HG03521 (cell line): ENCODE measurements around the gene NODAL.
A peak's percentile ranks its signal among the peaks of the same experiment; 100 is the strongest.

Source experiments
- ATAC-seq: cut with Tn5 transposase; IDR thresholded peaks from one replicate; pipeline ENCODE4 v1.9.1; 2021; ENCODE audit warnings: mild to moderate bottlenecking, moderate library complexity; ENCODE audit not compliant: unreplicated experiment

The NODAL gene

GRCh38 chr10:70433581-70434280, 7.8 kb downstream of the NODAL start:
- no peak for ATAC-seq

GRCh38 chr10:70432561-70433263, 8.8 kb downstream of the NODAL start:
- ATAC-seq, result no peak

- ATAC-seq, result no peak
Observed at GRCh38 chr10:70432101-70432500, 9.4 kb downstream of the NODAL start.

GRCh38 chr10:70430493-70431445, 10.7 kb downstream of the NODAL start:
- ATAC-seq, result no peak

- no peak for ATAC-seq
Observed at GRCh38 chr10:70426823-70427222, 14.7 kb downstream of the NODAL start.

GRCh38 chr10:70425096-70425495, 16.4 kb downstream of the NODAL start:
- ATAC-seq, result no peak

- ATAC-seq, result no peak
Observed at GRCh38 chr10:70424320-70424719, 17.2 kb downstream of the NODAL start.

- no peak for ATAC-seq
Observed at GRCh38 chr10:70418713-70419112, 22.8 kb downstream of the NODAL start.

GRCh38 chr10:70418229-70418628, 23.3 kb downstream of the NODAL start:
- ATAC-seq, result no peak

- no peak for ATAC-seq
Observed at GRCh38 chr10:70417568-70417967, 23.9 kb downstream of the NODAL start.

GRCh38 chr10:70412356-70412755, 29.1 kb downstream of the NODAL start:
- ATAC-seq, result no peak

GRCh38 chr10:70410608-70411007, 30.9 kb downstream of the NODAL start:
- no peak for ATAC-seq

GRCh38 chr10:70409772-70410171, 31.7 kb downstream of the NODAL start:
- no peak for ATAC-seq

- no peak for ATAC-seq
Observed at GRCh38 chr10:70405037-70405824, 36.2 kb downstream of the NODAL start.

- ATAC-seq, result no peak
Observed at GRCh38 chr10:70404787-70405036, 36.8 kb downstream of the NODAL start.

GRCh38 chr10:70404036-70404786, 37.3 kb downstream of the NODAL start, which contains the start of gene EIF4EBP2:
Gene EIF4EBP2, plus strand, starts transcription at chr10:70404145. Its CDS starts 257 bp downstream, at chr10:70404402.
- peak; percentile 80 for ATAC-seq

GRCh38 chr10:70403483-70404035, 37.9 kb downstream of the NODAL start:
- ATAC-seq, result no peak

GRCh38 chr10:70399177-70399576, 42.3 kb downstream of the NODAL start:
- no peak for ATAC-seq

GRCh38 chr10:70396140-70396539, 45.3 kb downstream of the NODAL start:
- ATAC-seq, result no peak

GRCh38 chr10:70391654-70392053, 49.8 kb downstream of the NODAL start:
- no peak for ATAC-seq
